ENCODE results near the gene ABCD4. TPM values are rescaled to one million over a fixed set of nuclear protein-coding genes. Genes with fewer than 3 reads are reported as not detected.

Gene ABCD4
- total and polyA plus RNA-seq, 2 of the 4 experiments (the other 2 are of a cell fraction) = 12.2 to 20.4 TPM

GRCh38 chr14:74325446-74325845, 22.7 kb upstream of the ABCD4 start:
- no peak overlapping the region for H2BK120ac ChIP-seq (ENCODE audit: low read depth, low read length)
- no peak overlapping the region for H2BK15ac ChIP-seq (ENCODE audit: low read depth, low read length)
- ChIA-PET POLR2A (ENCODE audit: unreplicated experiment) (no interaction called here), CTCF (interaction anchor here (0.8 to 1.3 kb wide), 4 partner anchors 16 to 164 kb away, joined by 3 to 5 read pairs (median 4); no protein-coding TSS in a partner anchor)
- no peak overlapping the region for H2BK20ac ChIP-seq (ENCODE audit: low read depth, low read length)
- H3K27me3 ChIP-seq (ENCODE audit: control insufficient read depth, insufficient read depth, low read length) = peaks cover 27% of the 10 kb centered on the region
- H2AFZ ChIP-seq (replicated peaks; ENCODE audit: low read length, poor library complexity) = no peak overlapping the region
- no peak overlapping the region for H3K4me2 ChIP-seq (ENCODE audit: low read depth, low read length)
- no peak overlapping the region for H2AK9ac ChIP-seq (replicated peaks; ENCODE audit: low read depth, low read length, poor library complexity)
- dilution Hi-C loops (cut with HindIII; ENCODE audit: low sequenced_read_pairs, unreplicated experiment) = no loop called here
- no peak overlapping the region for H2BK5ac ChIP-seq (ENCODE audit: low read depth, low read length, poor library complexity, severe bottlenecking)
- in situ Hi-C loops (cut with MboI; ENCODE audit: low sequenced_read_pairs) = no loop called here
- H3K79me1 ChIP-seq (ENCODE audit: low read depth in 1 of 2, low read length in 2 of 2) = no peaks in the 10 kb centered on the region
- TF ChIP-seq RCOR1 (IDR thresholded peaks at IDR 0.05; ENCODE audit: insufficient replicate concordance, low read length) (no peak), SMC3 (IDR thresholded peaks at IDR 0.05; ENCODE audit: low read depth, low read length) (no peak), CTCF (conservative IDR thresholded peaks at IDR 0.05; ENCODE audit: low read depth, low read length) (no peak), FOS (IDR thresholded peaks at IDR 0.05; ENCODE audit: low read depth, low read length) (no peak), MXI1 (IDR thresholded peaks at IDR 0.05; ENCODE audit: borderline replicate concordance, low read depth, low read length) (no peak), MAZ (IDR thresholded peaks at IDR 0.05; ENCODE audit: borderline replicate concordance, low read depth, low read length) (no peak), USF2 (IDR thresholded peaks at IDR 0.05; ENCODE audit: low read depth, low read length) (no peak), NFE2L2 (IDR thresholded peaks at IDR 0.05; ENCODE audit: low read depth, low read length) (no peak), CEBPB (IDR thresholded peaks at IDR 0.05; ENCODE audit: low read depth, low read length) (no peak), ELK1 (IDR thresholded peaks at IDR 0.05; ENCODE audit: borderline replicate concordance, low read depth, low read length) (no peak), RAD21 (IDR thresholded peaks at IDR 0.05; ENCODE audit: low read length) (no peak), MAFK (IDR thresholded peaks at IDR 0.05; ENCODE audit: low read depth, low read length) (no peak), RFX5 (IDR thresholded peaks at IDR 0.05; ENCODE audit: low read depth, low read length) (no peak), POLR2A (IDR thresholded peaks at IDR 0.05; ENCODE audit: low read depth, low read length) (no peak), CHD1 (IDR thresholded peaks at IDR 0.05; ENCODE audit: low read depth, low read length) (no peak), BHLHE40 (IDR thresholded peaks at IDR 0.05; ENCODE audit: low read depth, low read length) (no peak)
- ATAC-seq (ENCODE audit: low read depth) (no peak), DNase-seq (no peak)
- no peak overlapping the region for H3K27ac ChIP-seq (ENCODE audit: insufficient read depth, low read length)
- no CpG with 5 or more reads among the region's 3 CpGs for WGBS, 2 experiments (ENCODE audit: extremely low coverage in 2 of 2, insufficient read length in 1 of 2)
- no peak overlapping the region for H4K5ac ChIP-seq (ENCODE audit: low read depth, low read length)
- no peak overlapping the region for H4K91ac ChIP-seq (ENCODE audit: insufficient read depth, low read depth, low read length)
- no peaks in the 10 kb centered on the region for H3K9me3 ChIP-seq (ENCODE audit: control insufficient read depth, insufficient read depth, low read length)
- no peak overlapping the region for H3K4me3 ChIP-seq (ENCODE audit: insufficient read depth, low read depth, low read length)
- BruUV-seq (replicated peaks) = no TSS peak
- H3K18ac ChIP-seq (ENCODE audit: low read depth, low read length) = no peak overlapping the region
- H4K8ac ChIP-seq (ENCODE audit: low read depth in 2 of 2, low read length in 2 of 2) = no peak overlapping the region
- intact Hi-C loops (cut with micrococcal nuclease) = loop anchor here (1.0 kb wide), 1 partner anchor 154 kb away; no protein-coding TSS in a partner anchor
- H3K4me1 ChIP-seq (ENCODE audit: control insufficient read depth, insufficient read depth, low read length) = peaks cover 5% of the 10 kb centered on the region; the same call in 1 of the 2 replicates
- H3K23ac ChIP-seq (ENCODE audit: low read depth, low read length) = no peak overlapping the region
- no peak overlapping the region for H3K56ac ChIP-seq (ENCODE audit: extremely low read depth, insufficient read depth, low read length)
- H3K4ac ChIP-seq (ENCODE audit: low read depth, low read length) = no peak overlapping the region
- no peaks in the 10 kb centered on the region for H3K36me3 ChIP-seq (ENCODE audit: control insufficient read depth, insufficient read depth, low read length)
- H3K9me1 ChIP-seq (ENCODE audit: insufficient read depth, low read length) = no peaks in the 10 kb centered on the region
- no peak overlapping the region for H2AK5ac ChIP-seq (ENCODE audit: low read depth, low read length)
- H3K14ac ChIP-seq (replicated peaks; ENCODE audit: low read depth, low read length) = no peak overlapping the region
- H3K9ac ChIP-seq (ENCODE audit: low read depth, low read length) = no peak overlapping the region
- H4K20me1 ChIP-seq (ENCODE audit: insufficient read depth, low read length) = no peaks in the 10 kb centered on the region

Measured in IMR-90 (cell line).